Peyer's patch (tissue), 4 donors: ENCODE data around the gene UNC93A. TPM values are rescaled to one million over a fixed set of nuclear protein-coding genes. Genes with fewer than 3 reads are reported as not detected.
"Not testable (repeated sequence)": the region's sequence is repeated elsewhere in the genome, so short reads cannot be mapped to it uniquely, and the experiment has no call there.

ENCODE experiments used
- DNase-seq, 3 donors: peaks; one replicate each; pipeline ENCODE4 v3.0.0-alpha.2; 2017 to 2019
- H3K27ac ChIP-seq, 4 donors: fragments of 200-600 bp; sonication (generic); one replicate each; pipeline ENCODE4 v1.5.1; 2016 to 2019
- H3K27me3 ChIP-seq, 2 donors: fragments of 200-600 bp; sonication (generic); one replicate each; pipeline ENCODE4 v1.5.1; 2019
- H3K36me3 ChIP-seq, 3 donors: fragments of 200-600 bp; sonication (generic); one replicate each; pipeline ENCODE4 v1.5.1; 2016 to 2019
- H3K4me1 ChIP-seq, 4 donors: fragments of 200-600 bp; sonication (generic); one replicate each; pipeline ENCODE4 v1.5.1; 2016 to 2019
- H3K4me3 ChIP-seq, 4 donors: fragments of 200-600 bp; sonication (generic); 1 replicate in 3 of 4; 2 replicates in 1 of 4; pipeline ENCODE4 v1.5.1; 2016 to 2019; ENCODE audit warnings: mild to moderate bottlenecking in 1 of 4
- H3K9me3 ChIP-seq, 4 donors: fragments of 200-600 bp; sonication (generic); one replicate each; pipeline ENCODE4 v1.5.1; 2016 to 2019; ENCODE audit warnings: mild to moderate bottlenecking in 1 of 4
- POLR2A ChIP-seq, 2 donors: fragments of 450-650 bp; IDR thresholded peaks; one replicate each; pipeline ENCODE4 v1.5.1; 2017; ENCODE audit warnings: antibody characterized with exemption in 2 of 2, mild to moderate bottlenecking in 2 of 2, moderate library complexity in 2 of 2
- total RNA-seq, 4 donors: library from RNA; depleted of rRNA; stranded (reverse); fragments of >200 nt; gene quantifications; one replicate each; pipeline ENCODE4 v1.1.0, GENCODE V29; 2016
- TF ChIP-seq, protein P1 (sequence below), 6 experiments: fragments of 450-650 bp in 4 of 6; fragments of 200-600 bp in 2 of 6; sonication (generic) in 1 of 6; IDR thresholded peaks; one replicate each; pipeline ENCODE4 v1.5.1; 2017 to 2019; ENCODE audit warnings: antibody characterized with exemption in 6 of 6, mild to moderate bottlenecking in 3 of 6, moderate library complexity in 1 of 6

UNC93A gene
- total RNA-seq, 4 donors from 2014 or later = 10.2 to 17.2 (median 11.5) TPM; not detected in 1

DNA sequence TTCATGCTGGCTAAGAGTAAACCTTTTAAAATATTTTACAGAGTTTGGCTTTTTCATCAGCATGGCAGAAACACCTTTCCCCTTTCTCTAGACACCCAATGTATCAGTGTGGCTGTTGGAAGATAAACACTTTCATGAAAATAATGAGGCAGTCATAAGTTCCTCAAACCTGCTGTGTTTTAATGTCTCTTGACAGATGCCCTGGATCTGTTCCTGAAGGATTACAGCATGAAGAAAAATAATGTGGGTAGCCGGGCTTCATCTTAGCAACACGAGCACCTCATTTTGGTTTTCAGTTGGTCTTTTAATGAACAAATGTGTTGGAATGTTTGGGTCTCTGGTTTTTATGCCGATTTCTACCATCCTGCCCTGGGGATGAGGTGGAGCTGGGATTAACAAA, 45.5 kb upstream of the UNC93A start:
- no peak overlapping the region for H3K27ac ChIP-seq
- TF ChIP-seq, protein P1, sequence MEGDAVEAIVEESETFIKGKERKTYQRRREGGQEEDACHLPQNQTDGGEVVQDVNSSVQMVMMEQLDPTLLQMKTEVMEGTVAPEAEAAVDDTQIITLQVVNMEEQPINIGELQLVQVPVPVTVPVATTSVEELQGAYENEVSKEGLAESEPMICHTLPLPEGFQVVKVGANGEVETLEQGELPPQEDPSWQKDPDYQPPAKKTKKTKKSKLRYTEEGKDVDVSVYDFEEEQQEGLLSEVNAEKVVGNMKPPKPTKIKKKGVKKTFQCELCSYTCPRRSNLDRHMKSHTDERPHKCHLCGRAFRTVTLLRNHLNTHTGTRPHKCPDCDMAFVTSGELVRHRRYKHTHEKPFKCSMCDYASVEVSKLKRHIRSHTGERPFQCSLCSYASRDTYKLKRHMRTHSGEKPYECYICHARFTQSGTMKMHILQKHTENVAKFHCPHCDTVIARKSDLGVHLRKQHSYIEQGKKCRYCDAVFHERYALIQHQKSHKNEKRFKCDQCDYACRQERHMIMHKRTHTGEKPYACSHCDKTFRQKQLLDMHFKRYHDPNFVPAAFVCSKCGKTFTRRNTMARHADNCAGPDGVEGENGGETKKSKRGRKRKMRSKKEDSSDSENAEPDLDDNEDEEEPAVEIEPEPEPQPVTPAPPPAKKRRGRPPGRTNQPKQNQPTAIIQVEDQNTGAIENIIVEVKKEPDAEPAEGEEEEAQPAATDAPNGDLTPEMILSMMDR (IDR thresholded peaks at IDR 0.05) = no peak
- TF ChIP-seq POLR2A (IDR thresholded peaks at IDR 0.05) = no peak
- H3K4me1 ChIP-seq = peaks cover 0 to 7% (median 0%) of the 10 kb centered on the region in 4 donors
- H3K9me3 ChIP-seq = no peaks in the 10 kb centered on the region
- no peaks in the 10 kb centered on the region for H3K36me3 ChIP-seq
- no peaks in the 10 kb centered on the region for H3K27me3 ChIP-seq
- no peak overlapping the region for H3K4me3 ChIP-seq
- no peak for DNase-seq

DNA sequence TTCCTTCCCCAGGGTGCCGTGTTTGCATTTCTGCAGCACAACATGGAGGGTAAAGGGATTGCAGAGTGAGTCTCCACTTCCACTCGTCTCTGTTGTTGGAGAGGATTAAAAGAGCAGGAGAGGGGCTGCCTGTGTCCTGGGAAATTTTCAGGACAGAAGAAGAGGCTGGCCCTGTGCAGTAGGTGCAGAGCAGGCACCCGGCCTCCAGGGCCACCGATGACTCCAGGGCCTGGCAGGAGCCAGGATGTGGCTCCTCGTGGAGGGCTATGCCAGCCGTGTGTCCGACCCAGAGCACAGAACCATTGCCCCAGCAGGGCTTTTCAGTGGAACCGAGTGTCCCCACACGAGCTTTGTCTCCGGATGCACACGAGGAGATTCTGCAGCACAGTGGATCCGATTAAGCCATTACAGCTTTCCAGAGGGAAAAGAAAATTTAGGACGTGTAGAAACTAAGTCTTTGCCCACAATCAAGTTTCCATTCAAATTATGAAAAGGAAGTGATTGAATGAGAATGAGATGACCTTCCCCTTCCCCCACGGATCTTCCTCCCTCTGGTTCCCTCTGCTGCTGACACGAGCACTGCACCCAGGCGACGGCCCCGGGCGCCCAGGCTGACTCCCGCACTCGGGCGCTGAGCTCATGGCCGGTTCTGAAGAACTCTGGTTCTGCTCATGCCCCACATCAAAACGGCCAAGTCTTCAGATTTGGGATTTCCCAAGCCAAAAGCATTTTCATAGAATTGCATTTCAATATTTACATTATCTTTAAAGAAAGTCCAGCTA, 43.1 kb upstream of the UNC93A start:
- TF ChIP-seq POLR2A (IDR thresholded peaks at IDR 0.05) = no peak
- TF ChIP-seq, protein P1 (IDR thresholded peaks at IDR 0.05) = no peak
- no peak for DNase-seq

DNA sequence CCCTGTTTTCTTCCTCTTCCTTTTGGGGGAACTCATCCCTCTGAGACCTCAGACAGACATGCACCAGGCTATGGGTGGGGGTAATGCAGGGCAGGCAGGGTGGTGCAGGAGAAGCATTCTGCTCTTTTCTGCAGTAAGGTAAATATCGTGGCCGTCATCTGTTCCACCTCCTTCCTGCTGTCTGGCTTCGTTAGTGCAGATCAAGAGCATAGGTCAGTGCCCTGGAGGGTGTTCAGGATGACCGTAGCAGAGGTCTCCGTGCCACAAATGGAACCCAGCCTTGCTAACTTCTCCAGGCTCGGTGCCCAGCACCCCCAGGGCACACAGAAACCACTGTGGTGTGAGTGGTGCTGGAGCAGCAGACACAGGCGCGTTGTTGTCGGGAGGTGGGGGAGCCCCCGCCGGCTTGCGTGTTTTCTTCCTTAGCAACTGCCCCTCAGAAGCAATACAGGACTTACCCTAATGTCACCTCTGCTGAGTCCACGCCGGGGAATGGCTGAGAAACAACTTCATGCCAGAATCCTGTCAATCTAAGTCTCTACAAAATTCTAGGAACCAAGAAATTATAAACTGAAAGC, 42.1 kb upstream of the UNC93A start:
- not testable (repeated sequence) for DNase-seq, H3K9me3 ChIP-seq, H3K27ac ChIP-seq, H3K36me3 ChIP-seq, H3K4me1 ChIP-seq, H3K27me3 ChIP-seq, H3K4me3 ChIP-seq

More for the DNA sequence above, 43.1 kb upstream of the UNC93A start:
- no peaks in the 10 kb centered on the region for H3K9me3 ChIP-seq
- H3K4me1 ChIP-seq = no peaks in the 10 kb centered on the region
- H3K27ac ChIP-seq = no peak overlapping the region
- H3K27me3 ChIP-seq = no peaks in the 10 kb centered on the region
- H3K36me3 ChIP-seq = no peaks in the 10 kb centered on the region
- H3K4me3 ChIP-seq = no peak overlapping the region

DNA sequence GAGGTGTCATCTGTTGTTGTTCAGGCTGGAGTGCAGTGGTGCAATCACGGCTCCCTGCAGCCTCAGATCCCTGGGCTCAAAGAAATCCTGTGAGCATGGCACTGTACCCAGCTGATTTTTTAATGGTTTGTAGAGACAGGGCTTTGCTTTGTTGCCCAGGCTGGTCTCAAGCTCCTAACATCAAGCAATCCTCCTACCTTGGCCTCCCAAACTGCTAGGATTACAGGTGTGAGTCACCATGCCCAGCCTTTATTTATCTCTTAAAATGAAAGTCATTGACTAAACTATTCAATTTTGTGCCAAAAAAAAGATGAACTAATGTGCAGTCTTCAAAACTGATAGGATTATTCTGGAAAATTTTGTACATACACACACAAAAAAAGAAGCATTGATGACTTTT, 38.8 kb upstream of the UNC93A start:
- H3K9me3 ChIP-seq = no peaks in the 10 kb centered on the region
- TF ChIP-seq, protein P1 (IDR thresholded peaks at IDR 0.05) = no peak
- no peak for TF ChIP-seq POLR2A (IDR thresholded peaks at IDR 0.05)
- DNase-seq = no peak
- H3K4me1 ChIP-seq = no peaks in the 10 kb centered on the region
- H3K27ac ChIP-seq = no peak overlapping the region
- no peaks in the 10 kb centered on the region for H3K27me3 ChIP-seq
- H3K4me3 ChIP-seq = no peak overlapping the region
- H3K36me3 ChIP-seq = no peaks in the 10 kb centered on the region

DNA sequence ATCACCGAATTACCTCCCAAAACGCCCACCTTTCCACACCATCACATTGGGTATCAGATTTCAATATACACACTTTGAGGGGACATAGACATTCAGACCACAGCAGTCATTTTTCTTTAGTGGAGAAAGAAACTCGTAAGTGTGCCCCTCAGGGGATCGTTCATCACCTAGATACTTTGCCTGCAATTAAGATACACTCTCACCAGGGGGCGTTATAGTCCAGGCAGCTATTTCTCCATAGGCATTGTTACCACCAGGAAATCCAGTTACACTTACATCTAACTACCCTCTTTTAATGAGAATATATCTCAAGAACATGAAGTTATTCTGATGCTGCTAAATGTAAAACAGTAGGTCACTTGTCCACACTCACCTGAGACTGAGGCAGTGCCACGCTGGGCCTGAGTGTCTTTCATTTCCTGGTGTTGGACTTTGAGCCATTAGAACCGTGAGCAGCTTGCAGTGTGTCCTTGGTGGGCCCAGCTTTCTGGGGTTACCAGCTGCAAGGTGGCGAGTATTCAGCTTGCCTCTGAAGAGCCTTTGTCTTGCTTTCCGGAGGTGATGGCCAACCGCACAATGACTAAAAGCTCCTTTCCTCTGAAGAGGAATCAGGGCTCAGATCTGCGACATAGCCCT, 35.1 kb upstream of the UNC93A start:
- H3K36me3 ChIP-seq = no peaks in the 10 kb centered on the region
- H3K9me3 ChIP-seq = no peaks in the 10 kb centered on the region
- no peak overlapping the region for H3K27ac ChIP-seq
- H3K4me1 ChIP-seq = no peaks in the 10 kb centered on the region
- TF ChIP-seq, protein P1 (IDR thresholded peaks at IDR 0.05) = peak in 3 of 6 experiments; percentile 24 to 43 (median 30)
- no peak for TF ChIP-seq POLR2A (IDR thresholded peaks at IDR 0.05)
- no peaks in the 10 kb centered on the region for H3K27me3 ChIP-seq
- H3K4me3 ChIP-seq = no peak overlapping the region
- DNase-seq = no peak

DNA sequence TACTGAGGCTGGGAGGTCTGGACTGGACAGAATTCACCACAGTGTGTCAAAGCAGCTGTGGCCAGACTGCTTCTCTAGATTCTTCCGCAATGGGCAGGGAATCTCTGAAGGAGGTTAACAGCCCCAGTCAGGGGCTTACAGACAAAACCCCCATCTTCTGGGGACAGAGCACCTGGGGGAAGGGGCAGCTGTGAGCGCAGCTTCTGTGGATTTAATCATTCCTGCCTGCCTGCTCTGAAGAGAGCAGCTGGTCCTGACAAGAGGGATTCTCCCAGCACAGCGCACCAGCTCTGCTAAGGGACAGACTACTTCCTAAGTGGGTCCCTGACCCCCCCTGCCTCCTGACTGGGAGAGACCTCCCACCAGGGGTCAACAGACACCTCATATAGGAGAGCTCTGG, 32.5 kb upstream of the UNC93A start:
- DNase-seq = no peak
- Histone ChIP-seq H3K4me1 (no peaks in the 10 kb centered on the region), H3K9me3 (no peaks in the 10 kb centered on the region), H3K36me3 (no peaks in the 10 kb centered on the region), H3K4me3 (no peak overlapping the region), H3K27ac (no peak overlapping the region), H3K27me3 (no peaks in the 10 kb centered on the region)
- no peak for TF ChIP-seq POLR2A (IDR thresholded peaks at IDR 0.05)
- TF ChIP-seq, protein P1 (IDR thresholded peaks at IDR 0.05) = no peak

DNA sequence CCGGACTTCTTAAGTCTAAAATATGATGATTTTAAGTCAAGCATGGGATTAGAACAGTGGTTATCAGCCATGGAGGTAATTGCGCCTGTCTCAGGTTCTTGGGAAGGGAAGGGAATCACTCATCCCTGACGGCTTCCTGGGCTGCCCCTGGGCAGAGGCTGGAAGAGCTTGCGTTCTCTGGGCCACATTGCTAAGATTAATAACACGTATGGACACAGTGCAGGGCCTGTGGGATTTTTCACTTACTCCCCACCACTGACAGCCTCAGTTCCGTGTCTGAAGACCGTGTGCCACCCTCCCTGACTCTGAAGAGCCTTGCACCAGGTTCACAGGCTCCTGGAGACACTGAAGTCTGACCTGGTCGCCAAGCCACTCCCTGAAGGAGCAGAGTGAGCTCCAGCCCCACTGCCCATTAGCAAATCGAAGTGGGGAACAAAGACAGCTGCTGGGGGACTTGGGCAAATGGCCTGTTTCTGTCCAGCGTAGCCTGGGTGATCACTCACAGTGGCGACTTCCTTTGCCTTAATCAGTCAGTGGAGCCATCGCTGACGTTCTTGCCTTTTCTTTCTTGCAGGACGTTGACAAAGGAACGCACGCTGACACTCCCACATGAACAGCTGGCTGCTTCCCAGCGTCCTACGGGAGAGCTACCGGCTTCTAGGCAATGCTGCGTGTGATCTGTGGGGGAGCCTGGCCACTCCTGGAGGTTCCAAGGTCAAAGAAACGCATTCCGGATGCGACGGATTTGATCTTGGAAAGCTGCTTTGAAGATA, 24.9 kb upstream of the UNC93A start:
- Histone ChIP-seq H3K4me1 (peaks cover 0 to 15% (median 1%) of the 10 kb centered on the region in 4 donors), H3K27ac (peak overlapping the region in 2 of 4 donors; percentile 31 to 65), H3K4me3 (peak overlapping the region in 1 of 4 donors; percentile 14)
- not testable (repeated sequence) for H3K27me3 ChIP-seq, H3K36me3 ChIP-seq, DNase-seq, H3K9me3 ChIP-seq
